SK-N-SH treated with all-trans-retinoic acid at 6 μM for 48 hours (cell line): ENCODE results near the gene OTUD5.

Source experiments
- CSRNP3 ChIP-seq: fragments of 250-450 bp; sonication (Bioruptor Pico); IDR thresholded peaks from 2 replicates; pipeline ENCODE4 v1.5.1; 2021; ENCODE audit warnings: mild to moderate bottlenecking, moderate library complexity
- RARB ChIP-seq: fragments of 250-450 bp; sonication (Bioruptor Pico); IDR thresholded peaks from 2 replicates; pipeline ENCODE4 v1.8.0; 2021; ENCODE audit warnings: mild to moderate bottlenecking, moderate library complexity
- ZC3H10 ChIP-seq: fragments of 250-450 bp; sonication (Bioruptor Pico); IDR thresholded peaks from 2 replicates; pipeline ENCODE4 v1.5.1; 2021; ENCODE audit warnings: mild to moderate bottlenecking, moderate library complexity
- ZFP3 ChIP-seq: fragments of 250-450 bp; sonication (Bioruptor Pico); IDR thresholded peaks from 2 replicates; pipeline ENCODE4 v1.5.0; 2020; ENCODE audit warnings: mild to moderate bottlenecking, moderate library complexity
- ZFP30 ChIP-seq: fragments of 450-650 bp; formaldehyde crosslinking; IDR thresholded peaks from 2 replicates; pipeline ENCODE4 v1.5.0; 2022; ENCODE audit warnings: mild to moderate bottlenecking, moderate library complexity
- TF ChIP-seq, protein P1 (sequence below): fragments of 250-450 bp; sonication (Bioruptor Pico); IDR thresholded peaks from 2 replicates; pipeline ENCODE4 v1.8.0; 2020; ENCODE audit warnings: mild to moderate bottlenecking, moderate library complexity, borderline replicate concordance

DNA sequence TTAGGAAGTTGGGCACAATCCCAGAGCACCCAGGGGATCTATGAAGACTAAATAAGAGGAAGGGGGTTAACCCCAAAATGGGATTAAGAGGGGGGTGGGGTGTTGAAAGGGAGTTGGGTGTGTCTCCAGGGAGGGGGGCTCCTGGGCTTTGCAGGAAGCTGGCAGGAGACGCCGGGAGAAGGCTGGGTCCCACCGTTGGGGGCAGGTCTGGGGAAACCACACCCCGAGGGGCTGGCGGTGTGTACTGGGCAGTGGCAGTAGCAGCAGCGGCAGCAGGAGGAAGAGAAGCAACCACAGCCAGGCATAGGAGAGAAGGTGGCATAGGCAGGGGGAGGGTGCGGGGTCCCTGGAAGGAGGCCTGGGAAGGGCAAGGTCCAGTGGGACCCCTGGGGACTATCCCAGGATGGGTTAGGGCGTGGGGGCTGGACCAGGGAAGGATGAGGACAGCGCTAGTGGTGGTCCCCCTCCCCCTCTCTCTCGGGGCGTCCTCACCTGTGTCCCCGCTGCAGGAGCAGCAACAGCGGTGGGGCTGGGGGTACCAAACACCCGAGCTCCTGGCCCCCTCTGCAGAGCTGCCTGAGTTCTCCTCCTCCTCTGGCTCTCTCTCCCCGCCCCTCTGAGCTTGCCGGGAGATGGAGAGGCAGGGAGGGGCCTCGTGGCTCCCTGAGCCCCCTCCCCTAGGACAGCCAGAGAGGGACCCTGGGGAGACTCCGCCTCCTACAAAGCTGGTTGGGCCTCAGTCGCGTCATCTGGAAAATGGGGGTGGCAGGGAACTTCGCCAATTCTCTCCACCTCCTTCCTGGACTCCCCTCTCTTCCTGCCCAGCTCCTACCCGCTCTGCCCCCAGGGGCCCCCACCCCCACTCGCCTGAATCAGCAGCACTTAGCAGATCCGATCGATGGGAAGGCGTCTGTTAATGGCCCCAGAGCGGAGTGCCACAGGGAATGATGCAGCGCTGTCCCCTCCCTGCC, 14.1 kb upstream of the OTUD5 start, which contains the start of gene KCND1:
- TF ChIP-seq ZFP30 (CRISPR knock-in tag) = no peak
- TF ChIP-seq ZFP3 (CRISPR knock-in tag) = peak; percentile 26; the same call in 1 of the 2 replicates
- TF ChIP-seq ZC3H10 (CRISPR knock-in tag) = no peak
- no peak for TF ChIP-seq RARB (CRISPR knock-in tag)
- TF ChIP-seq CSRNP3 = no peak
- TF ChIP-seq, protein P1, sequence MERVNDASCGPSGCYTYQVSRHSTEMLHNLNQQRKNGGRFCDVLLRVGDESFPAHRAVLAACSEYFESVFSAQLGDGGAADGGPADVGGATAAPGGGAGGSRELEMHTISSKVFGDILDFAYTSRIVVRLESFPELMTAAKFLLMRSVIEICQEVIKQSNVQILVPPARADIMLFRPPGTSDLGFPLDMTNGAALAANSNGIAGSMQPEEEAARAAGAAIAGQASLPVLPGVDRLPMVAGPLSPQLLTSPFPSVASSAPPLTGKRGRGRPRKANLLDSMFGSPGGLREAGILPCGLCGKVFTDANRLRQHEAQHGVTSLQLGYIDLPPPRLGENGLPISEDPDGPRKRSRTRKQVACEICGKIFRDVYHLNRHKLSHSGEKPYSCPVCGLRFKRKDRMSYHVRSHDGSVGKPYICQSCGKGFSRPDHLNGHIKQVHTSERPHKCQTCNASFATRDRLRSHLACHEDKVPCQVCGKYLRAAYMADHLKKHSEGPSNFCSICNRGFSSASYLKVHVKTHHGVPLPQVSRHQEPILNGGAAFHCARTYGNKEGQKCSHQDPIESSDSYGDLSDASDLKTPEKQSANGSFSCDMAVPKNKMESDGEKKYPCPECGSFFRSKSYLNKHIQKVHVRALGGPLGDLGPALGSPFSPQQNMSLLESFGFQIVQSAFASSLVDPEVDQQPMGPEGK (CRISPR knock-in tag) = peak; percentile 67; the same call in 1 of the 2 replicates
